ENCODE data around the gene MRPL24.
"Not testable (repeated sequence)": the region's sequence is repeated elsewhere in the genome, so short reads cannot be mapped to it uniquely, and the experiment has no call there.

The MRPL24 gene

GRCh38 chr1:156767879-156768604 is 27.2 kb upstream of the MRPL24 start:
- Mint-ChIP-seq H3K36me3 (ENCODE audit: low read depth) (peaks cover 14% of the 10 kb centered on the region), H3K4me3 (no peak overlapping the region), H3K4me1 (ENCODE audit: low read depth) (peaks cover 38% of the 10 kb centered on the region), H3K9me3 (no peaks in the 10 kb centered on the region), H3K27me3 (ENCODE audit: low read depth) (no peaks in the 10 kb centered on the region), H3K27ac (no peak overlapping the region)

GRCh38 chr1:156767101-156767878 is 26.4 kb upstream of the MRPL24 start, which contains the start of gene PRCC:
Gene PRCC (plus strand): TSS chr1:156767535. CDS start chr1:156767772, 237 bp downstream.
- H3K27me3 Mint-ChIP-seq (ENCODE audit: low read depth): no peaks in the 10 kb centered on the region
- H3K4me1 Mint-ChIP-seq (ENCODE audit: low read depth): peaks cover 32% of the 10 kb centered on the region
- no peaks in the 10 kb centered on the region for H3K9me3 Mint-ChIP-seq
- H3K27ac Mint-ChIP-seq: no peak within 1 kb of the TSS
- peaks cover 14% of the 10 kb centered on the region for H3K36me3 Mint-ChIP-seq (ENCODE audit: low read depth)
- no peak within 1 kb of the TSS for H3K4me3 Mint-ChIP-seq

GRCh38 chr1:156766298-156767100 is 25.6 kb upstream of the MRPL24 start:
- no peak overlapping the region for H3K4me3 Mint-ChIP-seq
- no peaks in the 10 kb centered on the region for H3K27me3 Mint-ChIP-seq (ENCODE audit: low read depth)
- H3K4me1 Mint-ChIP-seq (ENCODE audit: low read depth): peaks cover 32% of the 10 kb centered on the region
- no peak overlapping the region for H3K27ac Mint-ChIP-seq
- H3K9me3 Mint-ChIP-seq: no peaks in the 10 kb centered on the region
- peaks cover 14% of the 10 kb centered on the region for H3K36me3 Mint-ChIP-seq (ENCODE audit: low read depth)

- peaks cover 24% of the 10 kb centered on the region for H3K4me1 Mint-ChIP-seq (ENCODE audit: low read depth)
- no peak overlapping the region for H3K4me3 Mint-ChIP-seq
- H3K27me3 Mint-ChIP-seq (ENCODE audit: low read depth): no peaks in the 10 kb centered on the region
- no peaks in the 10 kb centered on the region for H3K9me3 Mint-ChIP-seq
- H3K27ac Mint-ChIP-seq: no peak overlapping the region
- peaks cover 7% of the 10 kb centered on the region for H3K36me3 Mint-ChIP-seq (ENCODE audit: low read depth)
These were observed 24.8 kb upstream of the MRPL24 start for GRCh38 chr1:156765666-156766065.

- H3K27ac Mint-ChIP-seq; H3K36me3 Mint-ChIP-seq (ENCODE audit: low read depth): not testable (repeated sequence)
These were observed 24.2 kb upstream of the MRPL24 start for GRCh38 chr1:156765136-156765535.

GRCh38 chr1:156760796-156761104 is 19.9 kb upstream of the MRPL24 start:
- Mint-ChIP-seq H3K9me3 (no peaks in the 10 kb centered on the region), H3K36me3 (ENCODE audit: low read depth) (peaks cover 2% of the 10 kb centered on the region), H3K4me3 (no peak overlapping the region), H3K27me3 (ENCODE audit: low read depth) (no peaks in the 10 kb centered on the region), H3K4me1 (ENCODE audit: low read depth) (no peaks in the 10 kb centered on the region), H3K27ac (no peak overlapping the region)

More at GRCh38 chr1:156765136-156765535, 24.2 kb upstream of the MRPL24 start:
- not testable (repeated sequence) for H3K9me3 Mint-ChIP-seq; H3K4me3 Mint-ChIP-seq; H3K27me3 Mint-ChIP-seq (ENCODE audit: low read depth)
- H3K4me1 Mint-ChIP-seq (ENCODE audit: low read depth): peaks cover 22% of the 10 kb centered on the region

- Mint-ChIP-seq H3K27ac (no peak overlapping the region), H3K9me3 (no peaks in the 10 kb centered on the region)
These were observed 19.4 kb upstream of the MRPL24 start for GRCh38 chr1:156760092-156760795.

GRCh38 chr1:156757572-156758253 is 16.8 kb upstream of the MRPL24 start:
- not testable (repeated sequence) for H3K9me3 Mint-ChIP-seq; H3K27me3 Mint-ChIP-seq (ENCODE audit: low read depth); H3K27ac Mint-ChIP-seq; H3K36me3 Mint-ChIP-seq (ENCODE audit: low read depth); H3K4me3 Mint-ChIP-seq; H3K4me1 Mint-ChIP-seq (ENCODE audit: low read depth)

More at GRCh38 chr1:156760092-156760795, 19.4 kb upstream of the MRPL24 start:
- no peaks in the 10 kb centered on the region for H3K4me1 Mint-ChIP-seq (ENCODE audit: low read depth)
- no peak overlapping the region for H3K4me3 Mint-ChIP-seq
- H3K27me3 Mint-ChIP-seq (ENCODE audit: low read depth): no peaks in the 10 kb centered on the region
- H3K36me3 Mint-ChIP-seq (ENCODE audit: low read depth): peaks cover 2% of the 10 kb centered on the region

- no peak overlapping the region for H3K4me3 Mint-ChIP-seq
- peaks cover 7% of the 10 kb centered on the region for H3K4me1 Mint-ChIP-seq (ENCODE audit: low read depth)
- no peak overlapping the region for H3K27ac Mint-ChIP-seq
- no peaks in the 10 kb centered on the region for H3K9me3 Mint-ChIP-seq
- peaks cover 3% of the 10 kb centered on the region for H3K36me3 Mint-ChIP-seq (ENCODE audit: low read depth)
- H3K27me3 Mint-ChIP-seq (ENCODE audit: low read depth): no peaks in the 10 kb centered on the region
These were observed 15.5 kb upstream of the MRPL24 start for GRCh38 chr1:156756355-156756754.

GRCh38 chr1:156755527-156755950 is 14.7 kb upstream of the MRPL24 start:
- H3K27ac Mint-ChIP-seq: no peak overlapping the region
- no peaks in the 10 kb centered on the region for H3K9me3 Mint-ChIP-seq
- no peak overlapping the region for H3K4me3 Mint-ChIP-seq
- peaks cover 3% of the 10 kb centered on the region for H3K36me3 Mint-ChIP-seq (ENCODE audit: low read depth)
- no peaks in the 10 kb centered on the region for H3K27me3 Mint-ChIP-seq (ENCODE audit: low read depth)
- H3K4me1 Mint-ChIP-seq (ENCODE audit: low read depth): peaks cover 7% of the 10 kb centered on the region

- Mint-ChIP-seq H3K27me3 (ENCODE audit: low read depth) (no peaks in the 10 kb centered on the region), H3K36me3 (ENCODE audit: low read depth) (peaks cover 3% of the 10 kb centered on the region), H3K4me3 (no peak overlapping the region), H3K9me3 (no peaks in the 10 kb centered on the region), H3K27ac (no peak overlapping the region), H3K4me1 (ENCODE audit: low read depth) (peaks cover 15% of the 10 kb centered on the region)
These were observed 13.3 kb upstream of the MRPL24 start for GRCh38 chr1:156754219-156754618.

- no peaks in the 10 kb centered on the region for H3K9me3 Mint-ChIP-seq
- no peaks in the 10 kb centered on the region for H3K27me3 Mint-ChIP-seq (ENCODE audit: low read depth)
- H3K4me3 Mint-ChIP-seq: peak overlapping the region; percentile 93
- peaks cover 7% of the 10 kb centered on the region for H3K36me3 Mint-ChIP-seq (ENCODE audit: low read depth)
- peak overlapping the region; percentile 67 for H3K27ac Mint-ChIP-seq
- H3K4me1 Mint-ChIP-seq (ENCODE audit: low read depth): peaks cover 27% of the 10 kb centered on the region
These were observed 12.1 kb upstream of the MRPL24 start for GRCh38 chr1:156752843-156753482.

- no peaks in the 10 kb centered on the region for H3K27me3 Mint-ChIP-seq (ENCODE audit: low read depth)
- peak overlapping the region; percentile 91 for H3K27ac Mint-ChIP-seq
- H3K4me3 Mint-ChIP-seq: peak overlapping the region; percentile 93
- H3K36me3 Mint-ChIP-seq (ENCODE audit: low read depth): peaks cover 9% of the 10 kb centered on the region
- H3K9me3 Mint-ChIP-seq: no peaks in the 10 kb centered on the region
- H3K4me1 Mint-ChIP-seq (ENCODE audit: low read depth): peaks cover 36% of the 10 kb centered on the region
These were observed 11.0 kb upstream of the MRPL24 start for GRCh38 chr1:156751757-156752481.
